NCI-H748 (cell line): Measurements from ENCODE around the gene SLC39A10.

Source experiments
- DNase-seq: peaks from one replicate; lab custom pipeline; 2025; ENCODE audit not compliant: unreplicated experiment; lab: John Stamatoyannopoulos, UW

SLC39A10 gene

GRCh38 chr2:195722075-195722474, 65.0 kb downstream of the SLC39A10 start:
- DNase-seq = no peak

GRCh38 chr2:195727106-195727505, 70.1 kb downstream of the SLC39A10 start:
- DNase-seq = no peak

GRCh38 chr2:195730912-195731311, 73.9 kb downstream of the SLC39A10 start:
- DNase-seq = no peak

GRCh38 chr2:195732574-195732973, 75.5 kb downstream of the SLC39A10 start:
- no peak for DNase-seq

- no peak for DNase-seq
Observed at GRCh38 chr2:195733831-195734230, 76.8 kb downstream of the SLC39A10 start.

GRCh38 chr2:195734395-195734794, 77.4 kb downstream of the SLC39A10 start:
- no peak for DNase-seq

- DNase-seq = no peak
Observed at GRCh38 chr2:195734931-195735330, 77.9 kb downstream of the SLC39A10 start.

GRCh38 chr2:195735347-195735746, 78.3 kb downstream of the SLC39A10 start:
- no peak for DNase-seq

- no peak for DNase-seq
Observed at GRCh38 chr2:195737511-195738325, 80.7 kb downstream of the SLC39A10 start.

- no peak for DNase-seq
Observed at GRCh38 chr2:195741191-195741590, 84.2 kb downstream of the SLC39A10 start.

- DNase-seq = no peak
Observed at GRCh38 chr2:195756218-195756942, 99.4 kb downstream of the SLC39A10 start.

- no peak for DNase-seq
Observed at GRCh38 chr2:195758846-195759245, 101.8 kb downstream of the SLC39A10 start.

GRCh38 chr2:195759877-195760276, 102.9 kb downstream of the SLC39A10 start:
- no peak for DNase-seq

- no peak for DNase-seq
Observed at GRCh38 chr2:195763866-195764265, 106.8 kb downstream of the SLC39A10 start.

- DNase-seq = no peak
Observed at GRCh38 chr2:195766691-195767090, 109.7 kb downstream of the SLC39A10 start.

GRCh38 chr2:195768431-195768830, 111.4 kb downstream of the SLC39A10 start:
- DNase-seq = no peak

GRCh38 chr2:195769975-195770374, 112.9 kb downstream of the SLC39A10 start:
- no peak for DNase-seq

- no peak for DNase-seq
Observed at GRCh38 chr2:195779491-195779890, 122.5 kb downstream of the SLC39A10 start.

- DNase-seq = no peak
Observed at GRCh38 chr2:195782156-195782555, 125.1 kb downstream of the SLC39A10 start.
